CD1c-positive myeloid dendritic cell (primary cell): ENCODE measurements around the gene ADCY3.

Experiments
- DNase-seq: peaks from one replicate; pipeline ENCODE4 v3.0.0-alpha.2; 2016; ENCODE audit errors: extremely low spot score

The ADCY3 gene

GRCh38 chr2:24875901-24876300 lies 44.1 kb downstream of the ADCY3 start:
- no peak for DNase-seq

GRCh38 chr2:24875272-24875671 lies 44.8 kb downstream of the ADCY3 start:
- no peak for DNase-seq

- DNase-seq, result peak; percentile 33
These were observed 46.0 kb downstream of the ADCY3 start for GRCh38 chr2:24874035-24874434.

- DNase-seq, result no peak
These were observed 46.4 kb downstream of the ADCY3 start for GRCh38 chr2:24873619-24874018.

GRCh38 chr2:24872344-24873115 lies 47.5 kb downstream of the ADCY3 start:
- no peak for DNase-seq

GRCh38 chr2:24871852-24872333 lies 48.1 kb downstream of the ADCY3 start:
- no peak for DNase-seq

GRCh38 chr2:24870891-24871705 lies 48.9 kb downstream of the ADCY3 start:
- no peak for DNase-seq

- DNase-seq, result no peak
These were observed 49.6 kb downstream of the ADCY3 start for GRCh38 chr2:24870440-24870839.

GRCh38 chr2:24866946-24867345 lies 53.1 kb downstream of the ADCY3 start:
- DNase-seq, result no peak

GRCh38 chr2:24863641-24864040 lies 56.4 kb downstream of the ADCY3 start:
- DNase-seq, result no peak

- no peak for DNase-seq
These were observed 58.5 kb downstream of the ADCY3 start for GRCh38 chr2:24861500-24861899.

- DNase-seq, result no peak
These were observed 59.4 kb downstream of the ADCY3 start for GRCh38 chr2:24860631-24861030.

GRCh38 chr2:24859968-24860600 lies 60.0 kb downstream of the ADCY3 start:
- no peak for DNase-seq

- DNase-seq, result no peak
These were observed 61.0 kb downstream of the ADCY3 start for GRCh38 chr2:24858996-24859395.

GRCh38 chr2:24857746-24858145 lies 62.3 kb downstream of the ADCY3 start:
- DNase-seq, result no peak

GRCh38 chr2:24856791-24857211 lies 63.2 kb downstream of the ADCY3 start:
- no peak for DNase-seq

GRCh38 chr2:24855726-24856125 lies 64.3 kb downstream of the ADCY3 start:
- no peak for DNase-seq

GRCh38 chr2:24855022-24855622 lies 64.9 kb downstream of the ADCY3 start:
- no peak for DNase-seq

GRCh38 chr2:24853996-24854395 lies 66.0 kb downstream of the ADCY3 start:
- DNase-seq, result no peak

- DNase-seq, result no peak
These were observed 67.0 kb downstream of the ADCY3 start for GRCh38 chr2:24853046-24853445.

- DNase-seq, result no peak
These were observed 67.5 kb downstream of the ADCY3 start for GRCh38 chr2:24852431-24853020.

GRCh38 chr2:24852026-24852425 lies 68.0 kb downstream of the ADCY3 start:
- no peak for DNase-seq
